Sigmoid colon (tissue), 7 donors: ENCODE measurements around the gene LEUTX. TPM values are rescaled to one million over a fixed set of nuclear protein-coding genes. Genes with fewer than 3 reads are reported as not detected.

Experiments
- DNase-seq: peaks from one replicate; pipeline ENCODE4 v3.0.0-alpha.2; 2019
- H3K27ac ChIP-seq, 4 donors: fragments of 200-600 bp; sonication (generic); one replicate each; pipeline ENCODE4 v1.5.1; 2016 to 2019; ENCODE audit warnings: mild to moderate bottlenecking in 1 of 4
- H3K27me3 ChIP-seq, 3 donors: fragments of 200-600 bp; sonication (generic); one replicate each; pipeline ENCODE4 v1.5.1; 2019; ENCODE audit warnings: mild to moderate bottlenecking in 1 of 3
- H3K36me3 ChIP-seq, 4 donors: fragments of 200-600 bp; sonication (generic); one replicate each; pipeline ENCODE4 v1.5.1; 2016 to 2019
- H3K4me1 ChIP-seq, 4 donors: fragments of 200-600 bp; sonication (generic); one replicate each; pipeline ENCODE4 v1.5.1; 2017 to 2019
- H3K4me3 ChIP-seq, 4 donors: fragments of 200-600 bp; sonication (generic); one replicate each; pipeline ENCODE4 v1.5.1; 2017 to 2019; ENCODE audit warnings: mild to moderate bottlenecking in 2 of 4, moderate library complexity in 1 of 4
- H3K9me3 ChIP-seq, 4 donors: fragments of 200-600 bp in 3 of 4; sonication (generic) in 3 of 4; one replicate each; pipeline versions ENCODE4 v1.5.1 to v1.6.1; 2013 to 2019
- CTCF ChIP-seq, 4 experiments: fragments of 450-650 bp in 3 of 4; fragments of 200-600 bp in 1 of 4; IDR thresholded peaks; one replicate each; pipeline ENCODE4 v1.5.1; 2016 to 2019; ENCODE audit warnings: antibody characterized with exemption in 4 of 4, mild to moderate bottlenecking in 3 of 4, moderate library complexity in 2 of 4
- EP300 ChIP-seq, 4 donors: sonication (generic); formaldehyde crosslinking; IDR thresholded peaks; one replicate each; pipeline ENCODE4 v1.6.1; 2017; ENCODE audit warnings: antibody characterized with exemption in 4 of 4
- POLR2A ChIP-seq, 2 donors: fragments of 450-650 bp; IDR thresholded peaks; one replicate each; pipeline ENCODE4 v1.6.1; 2016; ENCODE audit warnings: antibody characterized with exemption in 2 of 2, mild to moderate bottlenecking in 2 of 2, moderate library complexity in 2 of 2
- POLR2AphosphoS5 ChIP-seq, 4 donors: sonication (generic); formaldehyde crosslinking; IDR thresholded peaks; one replicate each; pipeline ENCODE4 v1.6.1; 2017; ENCODE audit warnings: antibody characterized with exemption in 4 of 4
- WGBS, 2 donors: extraction: QIAGEN DNeasy Blood & Tissue Kit; methylation state at CpG; one replicate each; pipeline ENCODE4 v1.1.7; 2013; 5-methylcytosine and 5-hydroxymethylcytosine counted together
- intact Hi-C: fragments of 100-400 bp; cut with DNase I; formaldehyde crosslinking; loops from one replicate; pipeline ENCODE4 v1.15.1; 2023
- polyA plus RNA-seq, 3 donors: library from polyadenylated mRNA; stranded (reverse); fragments of 200-250 nt; gene quantifications; one replicate each; pipeline ENCODE4 v1.2.3, GENCODE V29; 2013
- total RNA-seq, 4 donors: library from RNA; depleted of rRNA; stranded (reverse); fragments of >200 nt; gene quantifications; one replicate each; pipeline ENCODE4 v1.1.0, GENCODE V29; 2016
- donor health status: healthy with polysubstance abuse.
- donor health status: Bipolar disorder and iron deficiency.
- donor health status: healthy.

LEUTX gene
- total and polyA plus RNA-seq, 7 donors: not detected

- peaks cover 0 to 19% (median 0%) of the 10 kb centered on the region in 4 donors for H3K36me3 ChIP-seq
- TF ChIP-seq CTCF (IDR thresholded peaks at IDR 0.05) (no peak), EP300 (IDR thresholded peaks at IDR 0.05) (no peak), POLR2AphosphoS5 (IDR thresholded peaks at IDR 0.05) (no peak), POLR2A (IDR thresholded peaks at IDR 0.05) (no peak)
- WGBS, 2 donors: 85 to 90% methylated on average over 5 of the region's 5 CpGs
- H3K27ac ChIP-seq: no peak overlapping the region
- no peaks in the 10 kb centered on the region for H3K4me1 ChIP-seq
- H3K9me3 ChIP-seq: no peaks in the 10 kb centered on the region
- no peak for DNase-seq
- no peak overlapping the region for H3K4me3 ChIP-seq
- intact Hi-C loops: no loop called here
- no peaks in the 10 kb centered on the region for H3K27me3 ChIP-seq
Observed at GRCh38 chr19:39816287-39817048, 37.8 kb downstream of the LEUTX start.

GRCh38 chr19:39817888-39818561, 39.4 kb downstream of the LEUTX start:
- H3K4me3 ChIP-seq: no peak overlapping the region
- no peaks in the 10 kb centered on the region for H3K4me1 ChIP-seq
- no peak overlapping the region for H3K27ac ChIP-seq
- H3K27me3 ChIP-seq: no peaks in the 10 kb centered on the region
- peaks cover 0 to 19% (median 0%) of the 10 kb centered on the region in 4 donors for H3K36me3 ChIP-seq
- no peak for DNase-seq
- 92 to 94% methylated on average over 12 of the region's 12 CpGs for WGBS, 2 donors
- TF ChIP-seq POLR2A (IDR thresholded peaks at IDR 0.05): no peak
- no peak for TF ChIP-seq CTCF (IDR thresholded peaks at IDR 0.05)
- no peaks in the 10 kb centered on the region for H3K9me3 ChIP-seq
- intact Hi-C loops: no loop called here

DNA sequence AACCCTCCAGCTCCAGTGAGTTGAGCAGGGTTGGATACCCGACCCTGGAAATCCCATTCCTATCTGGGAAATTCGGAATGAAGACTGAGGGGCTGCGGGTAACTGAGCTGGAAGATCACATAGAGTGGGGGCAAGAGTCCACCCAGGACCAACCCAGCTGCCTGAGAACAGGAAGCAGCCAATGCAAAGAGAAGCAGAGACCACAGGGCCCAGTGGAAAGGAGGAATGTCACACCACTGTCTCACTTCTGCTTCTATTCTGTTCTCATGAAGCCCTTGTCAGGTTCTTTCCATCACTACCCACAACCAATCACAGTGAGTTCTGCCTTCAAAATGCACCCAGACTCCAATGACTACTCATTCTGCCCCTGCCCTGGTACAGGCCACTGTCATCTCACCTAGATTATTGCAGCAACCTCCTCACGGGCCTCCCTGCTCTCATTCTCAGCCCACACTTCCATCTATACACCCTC, 40.0 kb downstream of the LEUTX start:
- H3K27ac ChIP-seq: no peak overlapping the region
- H3K4me3 ChIP-seq: no peak overlapping the region
- no peak for DNase-seq
- no peaks in the 10 kb centered on the region for H3K27me3 ChIP-seq
- intact Hi-C loops: no loop called here
- H3K4me1 ChIP-seq: peaks cover 0 to 4% (median 3%) of the 10 kb centered on the region in 4 donors
- TF ChIP-seq POLR2AphosphoS5 (IDR thresholded peaks at IDR 0.05) (no peak), EP300 (IDR thresholded peaks at IDR 0.05) (no peak), CTCF (IDR thresholded peaks at IDR 0.05) (no peak), POLR2A (IDR thresholded peaks at IDR 0.05) (no peak)
- H3K36me3 ChIP-seq: peaks cover 0 to 19% (median 0%) of the 10 kb centered on the region in 4 donors
- WGBS, 2 donors: 90 to 92% methylated on average over 4 of the region's 4 CpGs
- H3K9me3 ChIP-seq: no peaks in the 10 kb centered on the region

DNA sequence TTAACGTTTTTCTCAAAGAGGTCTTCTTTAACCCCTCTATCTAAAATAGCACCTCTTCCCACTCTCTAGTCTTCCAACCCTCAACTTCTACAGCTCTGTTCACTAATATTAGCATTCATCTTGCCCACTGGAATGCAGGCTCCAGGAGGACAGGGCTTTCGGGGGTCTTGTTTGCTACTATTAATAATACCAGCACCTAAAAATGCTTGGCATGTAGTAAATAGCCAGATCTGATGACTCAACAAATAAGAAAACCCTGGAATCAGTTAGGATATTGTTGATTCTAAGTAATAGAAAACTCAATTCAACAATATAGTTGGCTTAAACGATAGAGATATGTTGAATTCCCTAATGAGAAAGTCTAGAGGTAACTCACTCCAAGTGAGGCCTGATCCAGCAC, 41.1 kb downstream of the LEUTX start:
- no peaks in the 10 kb centered on the region for H3K27me3 ChIP-seq
- no peak overlapping the region for H3K27ac ChIP-seq
- DNase-seq: no peak
- intact Hi-C loops: no loop called here
- no peaks in the 10 kb centered on the region for H3K9me3 ChIP-seq
- peaks cover 0 to 19% (median 0%) of the 10 kb centered on the region in 4 donors for H3K36me3 ChIP-seq
- TF ChIP-seq POLR2A (IDR thresholded peaks at IDR 0.05) (no peak), EP300 (IDR thresholded peaks at IDR 0.05) (no peak)
- H3K4me3 ChIP-seq: no peak overlapping the region
- WGBS, 2 donors: 91% methylated on average over 3 of the region's 3 CpGs
- H3K4me1 ChIP-seq: peaks cover 0 to 10% (median 10%) of the 10 kb centered on the region in 4 donors

DNA sequence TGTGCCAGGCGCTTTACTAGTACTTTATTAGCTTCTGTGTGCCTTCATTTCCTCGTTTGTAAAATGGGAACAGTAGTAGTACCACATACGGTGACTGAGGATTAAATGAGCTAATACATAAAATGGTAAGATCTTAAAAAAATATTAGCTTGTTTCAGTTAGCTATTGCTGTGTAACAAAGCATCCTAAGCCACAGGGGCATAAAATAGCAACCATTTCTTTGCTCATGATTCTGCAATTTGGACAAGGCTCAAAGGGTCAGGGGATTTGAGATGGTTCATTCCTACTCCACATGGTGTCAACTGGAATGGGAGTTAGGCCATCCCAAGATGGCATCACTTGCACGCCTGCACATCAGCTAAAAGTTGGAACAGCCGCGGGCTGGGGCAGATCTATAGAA, 42.0 kb downstream of the LEUTX start:
- H3K36me3 ChIP-seq: peaks cover 0 to 24% (median 3%) of the 10 kb centered on the region in 4 donors
- H3K4me3 ChIP-seq: no peak overlapping the region
- TF ChIP-seq POLR2AphosphoS5 (IDR thresholded peaks at IDR 0.05): no peak
- TF ChIP-seq EP300 (IDR thresholded peaks at IDR 0.05): no peak
- TF ChIP-seq CTCF (IDR thresholded peaks at IDR 0.05): no peak
- no peak for TF ChIP-seq POLR2A (IDR thresholded peaks at IDR 0.05)
- no peak for DNase-seq
- intact Hi-C loops: no loop called here
- H3K27ac ChIP-seq: no peak overlapping the region
- WGBS, 2 donors: 94 to 96% methylated on average over 6 of the region's 6 CpGs
- H3K27me3 ChIP-seq: no peaks in the 10 kb centered on the region
- no peaks in the 10 kb centered on the region for H3K9me3 ChIP-seq
- H3K4me1 ChIP-seq: peaks cover 0 to 15% (median 14%) of the 10 kb centered on the region in 4 donors
